Measurements from ENCODE around the gene BCOR. TPM values are rescaled to one million over a fixed set of nuclear protein-coding genes. Genes with fewer than 3 reads are reported as not detected.

The BCOR gene
- total RNA-seq, 1 experiment from 2014 or later = 7.5 TPM

DNA sequence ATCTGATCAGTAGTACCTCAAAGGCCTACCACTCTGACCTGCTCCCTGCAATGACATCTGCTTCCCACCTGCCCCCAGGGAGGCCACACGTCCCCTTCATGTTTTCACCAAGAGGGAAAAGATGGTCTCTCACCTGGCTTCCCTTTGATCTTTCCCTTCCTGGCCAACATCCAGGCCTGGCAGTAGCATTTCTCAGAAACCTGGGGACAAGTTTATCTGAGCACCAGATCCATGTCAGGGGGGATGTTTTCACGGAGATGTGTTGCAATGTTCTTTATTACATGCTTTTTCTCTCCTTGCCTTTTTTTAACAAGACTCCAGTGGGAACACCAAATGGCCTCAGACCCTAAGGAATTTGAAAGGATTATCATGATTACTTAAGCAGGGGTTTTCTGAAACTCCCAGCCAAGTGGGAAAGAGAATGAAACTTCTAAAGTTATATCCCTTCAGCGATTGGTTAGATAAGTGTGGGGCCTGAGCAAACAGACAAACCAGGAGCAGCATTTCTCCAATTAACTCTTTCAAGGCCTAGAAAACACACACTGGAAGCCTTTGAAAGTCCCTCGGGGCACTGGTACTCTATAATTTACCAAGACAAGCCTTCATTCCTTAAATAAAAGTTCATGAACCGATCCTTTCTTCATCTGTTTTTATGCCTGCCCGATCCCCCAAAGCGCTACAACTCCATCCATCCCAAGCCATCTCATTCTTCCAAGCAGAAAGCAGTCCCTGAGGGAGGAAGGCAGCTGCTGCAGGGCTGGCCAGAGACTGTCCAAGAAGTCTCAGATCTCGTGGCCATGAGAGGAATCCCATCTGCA lies 94.1 kb downstream of the BCOR start:
- Mint-ChIP-seq H3K4me3 (ENCODE audit: unreplicated experiment) (no peak overlapping the region), H3K9me3 (ENCODE audit: unreplicated experiment) (peaks cover 7% of the 10 kb centered on the region), H3K4me1 (ENCODE audit: insufficient read depth, unreplicated experiment) (peaks cover 6% of the 10 kb centered on the region), H3K27me3 (ENCODE audit: insufficient read depth, unreplicated experiment) (peaks cover 31% of the 10 kb centered on the region), H3K36me3 (ENCODE audit: insufficient read depth, unreplicated experiment) (no peaks in the 10 kb centered on the region), H3K27ac (ENCODE audit: low read depth, unreplicated experiment) (no peak overlapping the region)
- ChIA-PET POLR2A (no interaction called here), CTCF (interaction anchor here (0.5 kb wide), 1 partner anchor 42 kb away, joined by 3 read pairs; no protein-coding TSS in a partner anchor)
- intact Hi-C loops (cut with micrococcal nuclease) = no loop called here
- TF ChIP-seq, protein P1, sequence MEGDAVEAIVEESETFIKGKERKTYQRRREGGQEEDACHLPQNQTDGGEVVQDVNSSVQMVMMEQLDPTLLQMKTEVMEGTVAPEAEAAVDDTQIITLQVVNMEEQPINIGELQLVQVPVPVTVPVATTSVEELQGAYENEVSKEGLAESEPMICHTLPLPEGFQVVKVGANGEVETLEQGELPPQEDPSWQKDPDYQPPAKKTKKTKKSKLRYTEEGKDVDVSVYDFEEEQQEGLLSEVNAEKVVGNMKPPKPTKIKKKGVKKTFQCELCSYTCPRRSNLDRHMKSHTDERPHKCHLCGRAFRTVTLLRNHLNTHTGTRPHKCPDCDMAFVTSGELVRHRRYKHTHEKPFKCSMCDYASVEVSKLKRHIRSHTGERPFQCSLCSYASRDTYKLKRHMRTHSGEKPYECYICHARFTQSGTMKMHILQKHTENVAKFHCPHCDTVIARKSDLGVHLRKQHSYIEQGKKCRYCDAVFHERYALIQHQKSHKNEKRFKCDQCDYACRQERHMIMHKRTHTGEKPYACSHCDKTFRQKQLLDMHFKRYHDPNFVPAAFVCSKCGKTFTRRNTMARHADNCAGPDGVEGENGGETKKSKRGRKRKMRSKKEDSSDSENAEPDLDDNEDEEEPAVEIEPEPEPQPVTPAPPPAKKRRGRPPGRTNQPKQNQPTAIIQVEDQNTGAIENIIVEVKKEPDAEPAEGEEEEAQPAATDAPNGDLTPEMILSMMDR (IDR thresholded peaks at IDR 0.05; ENCODE audit: unreplicated experiment) = no peak
- no TSS peak for BruUV-seq (replicated peaks)
- no peak for DNase-seq (ENCODE audit: unreplicated experiment)

GRCh38 chrX:40003071-40003427 lies 94.7 kb downstream of the BCOR start:
- TF ChIP-seq, protein P1 (IDR thresholded peaks at IDR 0.05; ENCODE audit: unreplicated experiment) = no peak
- intact Hi-C loops (cut with micrococcal nuclease) = no loop called here
- ChIA-PET CTCF (interaction anchor here (1.1 kb wide), 1 partner anchor 9 kb away, joined by 8 read pairs; no protein-coding TSS in a partner anchor), POLR2A (no interaction called here)
- H3K36me3 Mint-ChIP-seq (ENCODE audit: insufficient read depth, unreplicated experiment) = no peaks in the 10 kb centered on the region
- peaks cover 6% of the 10 kb centered on the region for H3K4me1 Mint-ChIP-seq (ENCODE audit: insufficient read depth, unreplicated experiment)
- peaks cover 6% of the 10 kb centered on the region for H3K9me3 Mint-ChIP-seq (ENCODE audit: unreplicated experiment)
- H3K27ac Mint-ChIP-seq (ENCODE audit: low read depth, unreplicated experiment) = no peak overlapping the region
- DNase-seq (ENCODE audit: unreplicated experiment) = no peak
- BruUV-seq (replicated peaks) = no TSS peak
- no peak overlapping the region for H3K4me3 Mint-ChIP-seq (ENCODE audit: unreplicated experiment)
- peaks cover 31% of the 10 kb centered on the region for H3K27me3 Mint-ChIP-seq (ENCODE audit: insufficient read depth, unreplicated experiment)
